Measurements from ENCODE around the gene CHD6. TPM values are rescaled to one million over a fixed set of nuclear protein-coding genes. Genes with fewer than 3 reads are reported as not detected.

CHD6 gene
- total RNA-seq, 1 donor from 2014 or later: 33.0 TPM

DNA sequence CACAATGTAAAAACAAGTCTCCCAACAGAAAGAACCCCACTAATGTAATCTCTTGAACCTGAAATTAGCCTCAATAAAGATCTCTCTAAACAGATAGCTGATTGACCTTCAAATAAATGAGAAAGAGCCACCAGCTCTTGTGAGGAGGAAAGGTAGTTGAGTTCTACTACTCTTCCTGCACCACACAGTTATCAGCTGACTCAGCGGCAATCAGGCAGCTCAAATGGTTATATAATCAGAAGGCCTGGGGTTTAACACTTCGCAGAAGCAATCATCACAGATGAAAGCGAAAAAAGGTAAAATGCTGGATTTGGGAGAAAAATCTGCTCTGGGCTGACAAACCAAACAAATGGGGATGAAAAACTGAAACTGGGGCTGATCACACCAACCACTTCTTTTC is 91.8 kb downstream of the CHD6 start:
- intact Hi-C loops (cut with DNase I): loop anchor here (5.0 kb wide), 1 partner anchor 76 kb away; no protein-coding TSS in a partner anchor
- DNase-seq (ENCODE audit: missing footprints): no peak
- peak; percentile 58 for ATAC-seq

DNA sequence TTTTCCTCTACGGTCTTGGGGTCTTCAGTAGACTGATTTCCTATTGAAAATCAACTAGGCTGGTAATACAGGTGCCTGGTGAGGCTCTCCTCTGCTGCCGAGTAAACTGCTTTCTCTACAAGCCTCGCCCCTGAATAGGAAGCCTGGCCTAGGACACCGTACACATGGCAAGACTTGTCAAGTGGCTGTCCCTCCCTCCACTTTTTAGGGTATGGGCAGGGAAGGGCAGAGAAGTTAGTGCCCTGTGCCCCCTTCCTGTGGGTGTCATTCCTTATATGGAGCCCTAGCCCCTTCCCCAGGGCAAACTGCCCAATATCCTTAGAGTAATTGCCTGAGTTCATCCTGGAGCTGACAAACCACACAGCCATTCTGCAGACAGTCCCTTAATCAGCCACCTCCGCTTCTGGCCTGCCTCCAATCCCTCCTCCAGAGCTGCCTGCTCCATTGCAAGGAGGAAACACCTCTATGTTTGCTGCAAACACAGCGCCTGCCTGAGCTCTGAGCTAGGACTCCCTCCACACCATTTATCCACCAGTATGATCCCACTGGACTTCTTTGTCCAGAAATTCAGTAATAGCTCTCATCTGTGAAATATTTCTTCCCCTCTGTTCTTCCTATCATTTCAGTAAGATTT is 93.1 kb downstream of the CHD6 start:
- DNase-seq (ENCODE audit: missing footprints): peak; percentile 78
- intact Hi-C loops (cut with DNase I): loop anchor here (5.0 kb wide), 1 partner anchor 77 kb away; no protein-coding TSS in a partner anchor
- ATAC-seq: peak; percentile 86

DNA sequence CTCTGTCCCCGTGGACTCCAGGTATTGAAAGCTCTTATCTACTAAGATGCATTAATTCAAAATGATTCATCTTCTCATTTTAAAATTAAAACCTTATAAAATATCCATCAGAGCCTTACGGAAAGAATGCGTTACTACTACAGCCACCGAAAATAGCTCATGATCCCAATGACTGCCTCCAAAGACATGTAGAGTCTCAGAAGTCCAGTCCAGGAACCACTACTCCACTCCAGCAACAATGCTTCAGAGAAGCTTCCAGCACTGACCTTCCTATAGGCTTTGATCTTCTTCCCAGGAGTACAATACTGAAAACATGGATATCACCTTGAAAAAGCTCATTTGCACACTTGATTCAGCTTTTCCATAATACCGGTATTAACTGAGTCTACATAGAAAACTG is 94.3 kb downstream of the CHD6 start:
- ATAC-seq: no peak
- no peak for DNase-seq (ENCODE audit: missing footprints)
- intact Hi-C loops (cut with DNase I): no loop called here

DNA sequence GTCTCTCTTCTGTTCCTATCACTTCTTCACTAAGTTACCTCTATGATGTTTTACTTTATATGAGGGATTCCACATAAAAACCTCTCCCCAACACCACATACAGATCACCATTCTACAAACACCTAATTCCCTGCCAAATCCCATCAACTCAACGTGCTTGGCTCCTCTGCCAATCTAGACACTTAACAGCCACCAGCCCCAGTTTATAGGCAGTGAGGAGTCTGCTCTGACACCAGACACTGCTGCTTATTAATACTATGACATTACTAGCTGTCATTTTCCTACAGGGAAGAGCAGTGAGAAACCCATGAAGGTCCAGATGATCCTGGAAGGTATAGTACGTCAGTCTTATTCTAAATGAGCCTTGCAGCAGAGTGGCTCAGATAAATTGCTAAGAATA is 104.3 kb downstream of the CHD6 start:
- no peak for DNase-seq (ENCODE audit: missing footprints)
- peak; percentile 57 for ATAC-seq
- intact Hi-C loops (cut with DNase I): no loop called here

DNA sequence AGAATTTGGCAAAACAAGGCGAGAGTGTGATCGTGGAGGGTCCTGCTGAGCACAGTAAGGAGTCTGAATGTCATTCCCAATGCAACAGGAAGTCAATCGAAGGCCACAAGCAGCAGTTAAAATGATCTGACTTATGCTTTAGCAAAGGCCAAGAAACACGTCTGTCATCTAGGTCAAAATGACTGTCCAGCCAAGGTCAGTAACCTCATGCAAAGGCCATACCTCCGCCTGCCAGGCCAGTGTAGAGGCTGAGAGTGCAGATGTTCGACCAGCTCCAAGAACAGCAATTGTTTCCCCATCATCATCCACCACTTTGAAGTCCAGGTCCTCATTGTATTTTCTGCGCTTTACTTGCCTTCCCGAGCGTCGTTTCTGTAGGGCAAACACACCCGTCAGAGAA is 105.6 kb downstream of the CHD6 start:
- intact Hi-C loops (cut with DNase I): no loop called here

DNA sequence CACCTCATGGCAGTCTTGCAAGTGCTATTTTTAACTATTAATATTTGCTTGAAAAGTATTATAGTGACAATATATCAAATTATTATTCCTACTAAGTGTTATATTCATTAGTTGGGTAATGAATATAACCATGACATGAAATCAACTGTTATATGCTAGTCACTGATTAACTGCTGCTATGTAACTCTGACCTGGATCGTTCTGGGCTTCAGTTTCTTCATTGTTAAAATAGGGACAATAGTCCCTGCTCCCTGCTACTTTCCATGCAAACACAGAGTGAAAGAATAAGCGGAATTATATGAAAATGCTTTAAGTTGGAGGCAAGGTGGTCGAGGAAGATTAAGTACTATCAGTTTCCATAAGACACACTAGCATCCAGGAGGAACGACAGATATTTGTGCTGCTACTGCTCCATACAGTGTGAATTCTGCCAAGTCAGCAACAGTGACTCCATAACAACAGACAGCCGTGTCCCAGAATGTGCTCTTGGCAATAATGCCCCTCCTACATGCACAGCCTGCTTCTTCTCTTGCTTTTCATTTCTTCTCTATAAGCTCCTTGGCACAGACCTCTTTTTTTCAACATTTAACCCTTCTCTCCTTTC is 107.2 kb downstream of the CHD6 start:
- ATAC-seq (no peak), DNase-seq (ENCODE audit: missing footprints) (no peak)
- intact Hi-C loops (cut with DNase I): no loop called here

More for the DNA sequence above, 105.6 kb downstream of the CHD6 start:
- ATAC-seq (no peak), DNase-seq (ENCODE audit: missing footprints) (no peak)

DNA sequence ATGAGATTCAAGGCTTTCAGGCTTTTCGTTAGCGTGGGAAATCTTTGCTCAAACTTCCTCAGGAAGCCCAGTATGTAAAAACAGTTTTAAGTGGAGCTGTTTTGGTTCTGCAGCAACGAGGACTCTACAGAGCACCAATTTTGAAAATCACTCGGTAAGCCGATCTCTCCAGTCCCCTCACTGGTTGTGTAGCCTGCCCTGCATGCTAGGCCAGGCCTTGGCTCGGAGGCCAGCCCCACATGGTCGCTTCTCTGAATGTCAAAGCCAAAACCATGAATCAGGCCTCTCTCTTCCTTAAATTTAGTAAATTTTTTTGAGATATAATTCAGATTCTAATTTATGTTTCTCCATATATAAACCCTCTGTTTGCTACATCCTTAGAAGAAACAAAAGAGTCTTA is 108.0 kb downstream of the CHD6 start:
- DNase-seq (ENCODE audit: missing footprints) (no peak), ATAC-seq (peak; percentile 44)
- intact Hi-C loops (cut with DNase I): no loop called here

DNA sequence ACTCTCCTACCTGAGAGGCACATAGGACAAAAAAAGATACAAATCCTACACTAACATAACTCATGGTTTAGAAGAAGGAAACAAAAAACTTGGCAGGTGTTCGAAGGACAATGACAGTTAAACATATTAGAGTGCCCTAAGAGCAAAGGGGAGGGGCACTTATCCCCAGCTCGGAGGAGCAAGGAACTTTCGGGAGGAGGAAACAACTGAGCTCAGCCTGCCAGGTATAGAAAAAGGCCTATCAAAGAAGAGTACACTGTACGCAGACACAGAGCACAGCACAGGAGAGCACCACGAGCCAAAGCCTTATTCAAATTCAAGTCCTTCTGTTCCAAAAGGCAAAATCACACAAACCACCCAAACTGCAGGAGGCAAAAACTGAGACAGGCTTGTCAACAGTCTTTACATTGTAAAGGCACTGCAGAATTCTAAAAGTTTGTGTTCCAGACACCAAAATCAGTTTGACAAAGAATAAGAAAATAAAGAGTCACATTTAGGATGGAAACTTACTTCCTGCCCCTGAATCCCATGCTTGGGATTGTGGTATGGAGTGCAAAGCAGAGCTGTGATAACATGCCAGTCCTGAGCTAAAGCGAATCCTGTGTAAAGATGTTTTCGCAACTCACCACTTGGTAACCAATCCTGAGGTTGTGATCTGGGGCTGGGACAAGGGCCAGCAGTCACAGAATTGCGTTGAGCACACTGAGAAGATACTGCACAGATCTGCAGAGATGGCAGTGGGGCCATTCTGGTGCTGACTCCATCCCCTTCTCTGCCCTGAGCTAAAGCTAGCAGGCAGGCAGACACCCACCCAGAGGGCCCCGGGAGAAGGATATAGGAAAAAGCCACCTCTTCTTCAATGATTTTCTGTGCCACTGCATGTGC is 108.6 kb downstream of the CHD6 start:
- ATAC-seq (peak; percentile 84), DNase-seq (ENCODE audit: missing footprints) (peak; percentile 55)
- intact Hi-C loops (cut with DNase I): loop anchor here (5.0 kb wide), 2 partner anchors 108 to 183 kb away; partner anchors contain the start of gene CHD6

DNA sequence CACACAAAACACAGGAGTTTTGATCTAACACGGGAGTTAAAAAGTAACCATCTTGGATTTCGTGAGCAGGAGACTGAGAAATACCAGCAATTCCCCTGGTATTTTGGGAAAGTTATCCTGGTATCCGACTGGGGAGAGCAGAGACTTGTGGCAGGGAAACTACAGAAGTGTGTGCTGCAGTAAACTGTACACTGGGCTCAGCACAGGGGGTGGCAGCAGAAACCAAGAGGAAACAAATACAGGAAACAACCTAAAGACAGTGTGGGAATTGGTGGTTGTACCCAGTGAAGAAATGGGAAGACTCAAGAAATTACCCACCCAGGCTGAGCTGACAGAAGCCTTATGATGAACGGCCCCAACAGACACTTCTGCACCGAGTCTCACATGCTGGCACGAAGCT is 109.8 kb downstream of the CHD6 start:
- DNase-seq (ENCODE audit: missing footprints) (no peak), ATAC-seq (no peak)
- intact Hi-C loops (cut with DNase I): loop anchor here (5.0 kb wide), 2 partner anchors 109 to 184 kb away; partner anchors contain the start of gene CHD6

DNA sequence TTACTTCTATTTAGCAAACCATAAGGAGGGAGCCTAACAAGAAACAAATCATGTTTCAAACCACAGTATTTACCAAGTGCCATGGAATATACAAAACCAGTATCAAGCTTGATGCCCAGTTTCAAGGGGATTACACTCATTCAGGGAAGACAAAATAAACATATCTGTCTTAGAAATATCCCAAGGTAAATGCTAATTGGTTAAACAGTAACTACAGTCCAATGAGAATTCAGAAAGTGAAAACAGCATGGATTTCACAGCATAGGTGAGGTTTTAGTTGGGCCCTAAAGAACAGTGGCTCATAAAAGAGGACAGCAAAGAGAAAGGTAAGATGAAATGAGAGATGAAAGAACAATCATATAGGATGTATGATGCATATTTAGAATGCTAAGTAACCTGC is 110.3 kb downstream of the CHD6 start:
- intact Hi-C loops (cut with DNase I): loop anchor here (5.0 kb wide), 2 partner anchors 109 to 184 kb away; partner anchors contain the start of gene CHD6
- no peak for ATAC-seq
- no peak for DNase-seq (ENCODE audit: missing footprints)

DNA sequence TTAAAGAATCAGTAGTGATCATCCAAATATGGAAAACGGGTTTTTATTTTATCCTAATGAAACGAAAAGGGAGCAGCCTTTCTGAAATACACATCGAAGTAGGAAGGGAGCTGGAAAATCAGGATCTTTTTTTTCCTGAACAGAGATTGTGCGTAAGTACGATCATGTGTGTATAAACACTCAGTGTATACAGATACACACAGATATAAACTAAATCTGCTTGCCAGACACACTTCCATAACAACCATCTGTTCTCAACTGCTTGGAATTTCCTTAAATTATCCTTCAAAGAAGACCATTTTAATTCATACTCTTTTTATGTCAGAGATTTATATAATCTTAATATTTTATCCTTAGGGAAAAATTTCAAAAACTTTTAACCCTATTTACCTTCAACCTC is 110.7 kb downstream of the CHD6 start:
- intact Hi-C loops (cut with DNase I): loop anchor here (5.0 kb wide), 2 partner anchors 110 to 185 kb away; partner anchors contain the start of gene CHD6
- no peak for DNase-seq (ENCODE audit: missing footprints)
- no peak for ATAC-seq

DNA sequence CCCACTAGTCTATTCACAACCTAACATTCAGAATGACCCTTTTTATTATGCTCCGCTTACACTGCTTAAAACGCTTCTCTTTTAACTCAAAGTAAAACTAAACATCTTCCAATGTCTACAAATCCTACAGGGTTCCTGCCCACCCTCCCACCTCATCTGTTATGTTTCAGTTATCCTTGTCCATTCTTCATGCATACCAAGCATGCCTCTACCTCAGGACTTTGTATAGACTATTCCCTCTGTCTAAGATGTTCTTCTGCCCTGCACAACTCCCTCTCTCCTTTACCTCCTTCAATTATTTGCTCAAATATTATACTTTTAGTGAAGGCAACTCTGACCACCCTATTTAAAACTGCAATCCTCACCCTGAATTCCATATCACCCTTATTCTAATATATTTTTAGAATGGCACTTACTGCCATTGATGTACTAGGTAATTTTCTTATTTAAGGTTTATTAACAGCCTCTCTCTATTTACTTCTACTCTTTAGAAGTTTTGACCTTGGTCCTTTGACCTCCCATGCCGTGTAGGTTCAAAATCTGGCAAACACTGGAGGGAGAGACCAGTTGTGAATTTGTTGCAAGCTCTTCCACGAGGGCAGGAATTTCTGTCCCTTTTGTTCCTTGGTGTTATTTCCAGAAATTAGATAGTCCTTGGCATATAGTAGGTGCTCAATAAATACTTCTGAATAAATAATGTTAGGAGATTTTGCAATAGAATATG is 111.8 kb downstream of the CHD6 start:
- intact Hi-C loops (cut with DNase I): loop anchor here (5.0 kb wide), 2 partner anchors 111 to 186 kb away; partner anchors contain the start of gene CHD6
- DNase-seq (ENCODE audit: missing footprints) (no peak), ATAC-seq (no peak)

DNA sequence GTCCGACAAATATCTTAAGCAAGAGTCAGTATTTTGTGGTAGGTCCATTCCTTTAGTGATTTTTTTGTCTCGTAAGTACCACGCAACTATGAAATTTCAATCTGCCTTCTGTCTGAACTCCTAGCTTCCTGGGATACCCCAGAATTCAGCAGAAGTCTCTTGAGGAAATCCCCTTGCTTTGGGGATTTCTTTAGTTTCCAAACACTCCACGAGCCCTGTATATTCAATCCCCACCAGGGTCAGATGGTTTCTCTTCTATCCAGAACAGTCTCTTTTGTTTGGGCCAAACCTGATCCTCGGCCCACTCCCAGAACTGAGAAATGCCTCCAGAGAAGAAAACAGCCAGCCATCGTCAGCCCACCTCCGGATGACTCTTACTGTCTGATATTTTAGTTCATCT is 113.0 kb downstream of the CHD6 start:
- intact Hi-C loops (cut with DNase I): loop anchor here (5.0 kb wide), 2 partner anchors 112 to 187 kb away; partner anchors contain the start of gene CHD6

DNA sequence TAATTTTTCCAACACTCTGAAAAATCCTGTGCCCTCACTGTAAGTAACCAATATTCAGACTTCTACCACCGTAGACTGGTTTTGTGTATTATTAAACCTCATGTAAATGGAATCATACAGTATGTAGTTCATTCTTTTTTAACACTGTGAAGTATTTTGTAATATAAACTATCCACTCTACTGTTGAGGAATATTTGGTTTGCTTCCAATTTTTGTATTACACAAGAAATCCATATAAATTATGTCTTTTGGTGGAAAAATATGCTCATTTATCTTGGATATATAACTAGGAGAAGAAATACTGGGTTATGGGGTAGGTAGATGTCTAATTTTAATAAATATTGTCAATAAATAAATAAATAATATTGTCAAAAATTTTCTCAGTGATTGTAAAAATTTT is 116.8 kb downstream of the CHD6 start:
- ATAC-seq (no peak), DNase-seq (ENCODE audit: missing footprints) (no peak)
- intact Hi-C loops (cut with DNase I): no loop called here

More for the DNA sequence above, 113.0 kb downstream of the CHD6 start:
- no peak for DNase-seq (ENCODE audit: missing footprints)
- no peak for ATAC-seq

DNA sequence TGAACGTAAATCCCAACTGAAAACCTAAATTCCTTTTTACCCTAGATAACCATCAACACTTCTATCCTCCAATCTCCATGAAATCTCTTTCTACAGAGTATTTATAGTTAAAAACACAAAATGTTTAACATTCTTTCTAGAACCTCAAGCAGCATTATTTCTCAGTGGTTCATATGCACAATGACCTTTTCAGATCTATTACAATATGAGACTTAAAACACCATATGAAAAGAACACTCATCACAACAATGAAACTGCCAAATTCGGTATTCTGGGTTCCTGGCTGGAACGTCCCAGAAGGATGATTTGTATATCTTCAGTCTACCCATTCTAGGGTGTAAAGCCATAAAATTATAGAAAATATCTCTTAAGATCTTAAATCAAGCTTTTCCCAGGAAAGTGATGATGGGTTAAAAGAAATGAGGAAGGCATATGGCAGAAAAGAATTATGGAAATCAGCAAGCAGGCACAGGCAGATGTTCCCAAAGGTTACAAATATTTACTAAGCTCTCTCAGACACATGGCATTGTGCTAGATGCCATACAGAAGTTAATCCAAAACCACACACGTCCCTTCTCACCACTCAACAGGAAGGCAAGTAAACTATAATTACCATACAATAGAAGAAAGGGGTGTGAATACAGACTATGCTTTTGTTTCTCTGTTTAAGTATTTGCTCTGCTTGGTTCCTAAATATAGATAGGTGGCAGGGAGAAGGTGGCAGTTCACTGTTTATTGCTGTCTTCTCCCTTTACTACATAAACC is 118.0 kb downstream of the CHD6 start:
- intact Hi-C loops (cut with DNase I): no loop called here
- DNase-seq (ENCODE audit: missing footprints) (no peak), ATAC-seq (no peak)

DNA sequence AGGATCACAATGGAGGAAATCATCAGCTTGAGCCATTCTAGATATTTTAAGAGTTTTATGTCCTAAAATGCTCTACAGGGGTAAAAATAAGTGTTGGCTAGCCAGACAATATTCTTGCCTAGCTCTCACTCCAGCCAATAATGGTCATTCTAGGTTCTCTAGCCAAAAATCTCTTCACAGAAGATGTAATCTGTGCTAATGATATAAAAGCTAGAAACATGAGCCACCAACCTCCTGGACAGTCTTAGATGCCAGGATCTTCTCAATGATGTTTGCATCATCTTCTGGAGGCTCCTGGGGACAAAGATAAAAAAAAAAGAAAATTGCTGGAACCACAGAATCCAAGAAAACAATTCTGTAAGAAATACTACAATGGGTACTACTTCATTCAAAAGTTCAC is 119.1 kb downstream of the CHD6 start:
- intact Hi-C loops (cut with DNase I): no loop called here
- peak; percentile 34 for ATAC-seq
- DNase-seq (ENCODE audit: missing footprints): no peak

DNA sequence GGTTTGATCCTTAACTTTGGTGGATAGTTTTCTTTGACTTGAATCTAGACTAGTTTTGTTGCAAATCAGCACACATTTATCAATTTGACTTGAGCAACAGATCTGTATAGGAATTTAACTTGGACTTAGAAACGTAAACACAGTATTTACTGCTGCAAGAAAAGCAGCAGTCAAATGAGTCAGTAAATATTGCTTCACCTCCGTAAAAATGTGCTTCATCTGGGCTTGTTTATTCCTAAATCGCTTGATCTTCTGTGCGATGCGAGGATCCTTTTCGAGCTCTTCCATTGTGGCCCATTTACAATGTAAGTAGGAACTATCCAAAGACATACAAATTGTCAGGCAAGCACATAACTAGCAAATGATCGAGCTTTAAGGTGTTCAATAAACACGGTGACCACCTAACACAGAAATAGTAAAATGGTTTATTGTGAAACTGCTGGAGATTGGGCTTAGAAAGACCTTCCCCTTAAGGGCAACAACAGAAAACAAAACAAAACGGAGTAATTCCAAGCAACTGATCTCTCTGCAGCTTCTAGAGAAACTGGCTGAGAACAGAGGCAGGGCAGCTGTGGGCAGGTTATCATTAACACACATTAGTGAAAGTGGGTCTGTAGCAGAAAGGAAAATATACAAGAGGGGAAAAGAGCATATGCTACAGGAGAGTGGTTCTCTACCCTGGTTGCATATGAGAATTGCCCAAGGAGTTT is 120.8 kb downstream of the CHD6 start:
- ATAC-seq (no peak), DNase-seq (ENCODE audit: missing footprints) (no peak)
- intact Hi-C loops (cut with DNase I): no loop called here
